ENCODE results near the gene EXO5. TPM values are rescaled to one million over a fixed set of nuclear protein-coding genes. Genes with fewer than 3 reads are reported as not detected.

EXO5 gene
- total and polyA plus RNA-seq, 12 donors = 1.8 to 11.1 (median 7.3) TPM

DNA sequence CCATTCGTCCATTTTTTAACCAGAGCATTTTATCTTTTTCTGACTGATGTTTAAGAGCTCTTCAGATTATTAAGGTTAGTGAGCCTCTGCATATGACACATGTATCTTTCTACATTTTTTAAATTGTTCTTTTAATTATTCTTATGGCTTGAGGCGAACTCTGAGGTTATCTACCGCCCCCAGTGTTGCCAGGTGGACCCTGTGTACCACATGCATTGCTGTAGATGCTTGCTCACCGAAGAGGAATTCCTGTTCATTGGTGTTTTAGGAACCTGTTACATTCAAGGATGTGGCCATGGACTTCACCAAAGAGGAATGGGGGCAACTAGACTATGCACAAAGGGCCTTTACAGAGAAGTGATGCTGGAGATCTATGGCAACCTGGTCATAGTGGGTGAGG lies 54.7 kb downstream of the EXO5 start:
- DNase-seq = no peak
- H3K4me1 ChIP-seq (replicated peaks in 1 of 2) = no peaks in the 10 kb centered on the region
- H3K4me3 ChIP-seq = no peak overlapping the region
- TF ChIP-seq POLR2A (IDR thresholded peaks at IDR 0.05) = no peak
- TF ChIP-seq, protein P1, sequence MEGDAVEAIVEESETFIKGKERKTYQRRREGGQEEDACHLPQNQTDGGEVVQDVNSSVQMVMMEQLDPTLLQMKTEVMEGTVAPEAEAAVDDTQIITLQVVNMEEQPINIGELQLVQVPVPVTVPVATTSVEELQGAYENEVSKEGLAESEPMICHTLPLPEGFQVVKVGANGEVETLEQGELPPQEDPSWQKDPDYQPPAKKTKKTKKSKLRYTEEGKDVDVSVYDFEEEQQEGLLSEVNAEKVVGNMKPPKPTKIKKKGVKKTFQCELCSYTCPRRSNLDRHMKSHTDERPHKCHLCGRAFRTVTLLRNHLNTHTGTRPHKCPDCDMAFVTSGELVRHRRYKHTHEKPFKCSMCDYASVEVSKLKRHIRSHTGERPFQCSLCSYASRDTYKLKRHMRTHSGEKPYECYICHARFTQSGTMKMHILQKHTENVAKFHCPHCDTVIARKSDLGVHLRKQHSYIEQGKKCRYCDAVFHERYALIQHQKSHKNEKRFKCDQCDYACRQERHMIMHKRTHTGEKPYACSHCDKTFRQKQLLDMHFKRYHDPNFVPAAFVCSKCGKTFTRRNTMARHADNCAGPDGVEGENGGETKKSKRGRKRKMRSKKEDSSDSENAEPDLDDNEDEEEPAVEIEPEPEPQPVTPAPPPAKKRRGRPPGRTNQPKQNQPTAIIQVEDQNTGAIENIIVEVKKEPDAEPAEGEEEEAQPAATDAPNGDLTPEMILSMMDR (IDR thresholded peaks at IDR 0.05) = no peak
- intact Hi-C loops (cut with DNase I) = no loop called here
- WGBS, 4 donors = 86 to 90% (median 87%) methylated on average over 4 of the region's 4 CpGs
- H3K9me3 ChIP-seq (replicated peaks in 1 of 3) = no peaks in the 10 kb centered on the region
- H3K27ac ChIP-seq = no peak overlapping the region
- H3K27me3 ChIP-seq = no peaks in the 10 kb centered on the region
- H3K36me3 ChIP-seq (replicated peaks in 1 of 2) = no peaks in the 10 kb centered on the region

DNA sequence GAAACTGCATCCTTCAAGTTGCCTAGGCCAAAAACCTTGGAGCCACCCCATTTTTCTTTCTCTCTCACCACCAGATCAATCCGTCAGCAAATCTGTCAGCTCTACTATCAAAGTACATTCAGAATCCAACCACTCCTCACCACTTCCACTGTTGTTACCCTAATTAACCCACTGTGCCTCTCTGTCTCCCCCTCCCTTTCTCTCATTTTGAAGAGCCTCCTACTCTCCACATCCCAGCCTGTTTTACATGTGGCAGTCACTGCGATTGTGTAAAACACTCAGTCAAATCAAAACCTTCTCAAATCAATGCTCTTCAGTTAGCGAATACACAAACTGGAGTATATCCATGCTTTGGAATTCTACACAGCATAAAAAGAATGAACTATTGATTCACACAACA lies 55.9 kb downstream of the EXO5 start:
- Histone ChIP-seq H3K27me3 (no peaks in the 10 kb centered on the region), H3K4me3 (no peak overlapping the region), H3K9me3 (replicated peaks in 1 of 3) (no peaks in the 10 kb centered on the region), H3K36me3 (replicated peaks in 1 of 2) (no peaks in the 10 kb centered on the region), H3K27ac (no peak overlapping the region), H3K4me1 (replicated peaks in 1 of 2) (no peaks in the 10 kb centered on the region)
- 77 to 80% (median 79%) methylated on average over 3 of the region's 3 CpGs for WGBS, 4 donors
- intact Hi-C loops (cut with DNase I) = no loop called here
- no peak for TF ChIP-seq POLR2A (IDR thresholded peaks at IDR 0.05)
- TF ChIP-seq, protein P1 (IDR thresholded peaks at IDR 0.05) = no peak
- no peak for DNase-seq

DNA sequence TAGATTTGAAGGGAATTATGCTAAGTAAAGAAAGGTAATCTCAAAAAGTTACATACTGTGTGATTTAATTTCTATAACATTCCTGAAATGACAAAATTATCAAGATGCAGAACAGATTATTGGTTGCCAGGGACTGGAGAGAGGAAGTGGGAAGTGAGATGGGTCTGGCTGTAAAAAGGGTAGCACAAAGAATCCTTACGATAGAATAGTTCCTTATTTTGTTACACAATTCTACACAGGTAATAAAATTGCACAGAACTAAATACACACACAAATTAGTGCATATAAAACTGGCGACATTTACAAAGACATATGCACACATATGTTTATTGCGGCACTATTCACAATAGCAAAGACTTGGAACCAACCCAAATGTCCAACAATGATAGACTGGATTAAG lies 56.3 kb downstream of the EXO5 start:
- intact Hi-C loops (cut with DNase I) = no loop called here
- Histone ChIP-seq H3K4me1 (replicated peaks in 1 of 2) (no peaks in the 10 kb centered on the region), H3K4me3 (no peak overlapping the region), H3K9me3 (replicated peaks in 1 of 3) (no peaks in the 10 kb centered on the region), H3K36me3 (replicated peaks in 1 of 2) (no peaks in the 10 kb centered on the region), H3K27ac (no peak overlapping the region), H3K27me3 (no peaks in the 10 kb centered on the region)
- DNase-seq = no peak
- no peak for TF ChIP-seq POLR2A (IDR thresholded peaks at IDR 0.05)
- TF ChIP-seq, protein P1 (IDR thresholded peaks at IDR 0.05) = no peak
- 85 to 90% (median 87%) methylated on average over 3 of the region's 3 CpGs for WGBS, 4 donors

Small RNAs within 50 kb of the gene (small RNA-seq; reads per million reads assigned to genes)
- gene AL356379.1 = 0 reads per million in 2 donors

Other genes starting within 250 kb of the EXO5 start
- gene COL9A2, start 191.5 kb upstream of the EXO5 start, total RNA-seq = 10 to 100 TPM in 2 of 9 donors, 1 to 10 TPM in 7; 2.7 to 40.3 (median 5.8) TPM
- gene COL9A2, start 191.5 kb upstream of the EXO5 start, polyA plus RNA-seq = 10 to 100 TPM in 2 of 3 donors, under 1 TPM in 1; 0.35 to 12.6 (median 12.2) TPM
- 10 to 100 TPM; 23.0 to 52.8 (median 37.8) TPM for gene SMAP2, start 135.0 kb upstream of the EXO5 start, total RNA-seq
- 10 to 100 TPM; 15.0 to 55.9 (median 20.1) TPM for gene SMAP2, start 135.0 kb upstream of the EXO5 start, polyA plus RNA-seq
- 1 to 10 TPM in 7 of 9 donors, under 1 TPM in 2; 0.68 to 2.6 (median 1.4) TPM for gene ZFP69B, start 58.3 kb upstream of the EXO5 start, total RNA-seq
- gene ZFP69B, start 58.3 kb upstream of the EXO5 start, polyA plus RNA-seq = 1 to 10 TPM in 1 of 3 donors, under 1 TPM in 2; 0.34 to 2.1 (median 0.97) TPM
- 1 to 10 TPM in 8 of 9 donors, under 1 TPM in 1; 0.18 to 2.5 (median 1.8) TPM for gene ZFP69, start 31.5 kb upstream of the EXO5 start, total RNA-seq
- 1 to 10 TPM; 2.5 to 3.2 (median 2.9) TPM for gene ZFP69, start 31.5 kb upstream of the EXO5 start, polyA plus RNA-seq
- 10 to 100 TPM in 2 of 9 donors, 1 to 10 TPM in 7; 1.4 to 19.2 (median 7.5) TPM for gene ZNF684, start 22.9 kb downstream of the EXO5 start, total RNA-seq
- 10 to 100 TPM in 1 of 3 donors, 1 to 10 TPM in 2; 4.4 to 12.2 (median 5.0) TPM for gene ZNF684, start 22.9 kb downstream of the EXO5 start, polyA plus RNA-seq
- gene RIMS3, start 156.9 kb downstream of the EXO5 start, total RNA-seq = 10 to 100 TPM in 1 of 9 donors, 1 to 10 TPM in 8; 1.6 to 10.3 (median 3.2) TPM
- 1 to 10 TPM in 2 of 3 donors, under 1 TPM in 1; 0.84 to 5.1 (median 3.9) TPM for gene RIMS3, start 156.9 kb downstream of the EXO5 start, polyA plus RNA-seq
- gene NFYC, start 182.9 kb downstream of the EXO5 start, total RNA-seq = 10 to 100 TPM; 35.9 to 73.8 (median 51.3) TPM
- 10 to 100 TPM; 37.5 to 65.2 (median 38.8) TPM for gene NFYC, start 182.9 kb downstream of the EXO5 start, polyA plus RNA-seq

Measured in adrenal gland (tissue), 12 donors.